Measurements from ENCODE around the gene DDX25.

DNA sequence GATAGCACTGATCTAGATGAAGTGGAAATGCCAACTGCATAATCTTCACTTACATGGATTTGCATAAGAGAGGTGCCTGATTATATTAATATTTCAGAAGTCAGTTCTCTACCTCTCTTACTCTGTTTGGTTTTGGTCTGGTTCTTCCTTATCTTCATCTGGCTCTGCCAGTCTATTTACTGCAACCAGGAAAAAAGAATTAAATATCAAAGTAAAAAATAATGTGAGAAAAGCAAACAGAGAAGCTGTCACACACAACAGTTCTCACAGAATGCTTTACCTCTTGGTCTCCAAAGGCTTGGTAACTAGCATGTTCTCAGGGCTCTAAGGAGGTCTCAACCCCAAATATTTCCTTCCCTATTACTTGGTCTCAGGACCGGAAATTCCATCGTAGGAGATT lies 48.3 kb downstream of the DDX25 start:
- TF ChIP-seq, protein P1, sequence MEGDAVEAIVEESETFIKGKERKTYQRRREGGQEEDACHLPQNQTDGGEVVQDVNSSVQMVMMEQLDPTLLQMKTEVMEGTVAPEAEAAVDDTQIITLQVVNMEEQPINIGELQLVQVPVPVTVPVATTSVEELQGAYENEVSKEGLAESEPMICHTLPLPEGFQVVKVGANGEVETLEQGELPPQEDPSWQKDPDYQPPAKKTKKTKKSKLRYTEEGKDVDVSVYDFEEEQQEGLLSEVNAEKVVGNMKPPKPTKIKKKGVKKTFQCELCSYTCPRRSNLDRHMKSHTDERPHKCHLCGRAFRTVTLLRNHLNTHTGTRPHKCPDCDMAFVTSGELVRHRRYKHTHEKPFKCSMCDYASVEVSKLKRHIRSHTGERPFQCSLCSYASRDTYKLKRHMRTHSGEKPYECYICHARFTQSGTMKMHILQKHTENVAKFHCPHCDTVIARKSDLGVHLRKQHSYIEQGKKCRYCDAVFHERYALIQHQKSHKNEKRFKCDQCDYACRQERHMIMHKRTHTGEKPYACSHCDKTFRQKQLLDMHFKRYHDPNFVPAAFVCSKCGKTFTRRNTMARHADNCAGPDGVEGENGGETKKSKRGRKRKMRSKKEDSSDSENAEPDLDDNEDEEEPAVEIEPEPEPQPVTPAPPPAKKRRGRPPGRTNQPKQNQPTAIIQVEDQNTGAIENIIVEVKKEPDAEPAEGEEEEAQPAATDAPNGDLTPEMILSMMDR (IDR thresholded peaks at IDR 0.05): no peak
- TF ChIP-seq POLR2A (IDR thresholded peaks at IDR 0.05): no peak
- no peak for TF ChIP-seq EP300 (IDR thresholded peaks at IDR 0.05)
